CD4-positive, alpha-beta T cell (primary cell): Measurements from ENCODE around the gene CACNG7. TPM values are rescaled to one million over a fixed set of nuclear protein-coding genes. Genes with fewer than 3 reads are reported as not detected.

Source experiments
- ATAC-seq: fragments of 200-7000 bp; cut with Tn5 transposase; one replicate; pipeline ENCODE4 v1.10.0; 2022; ENCODE audit warnings: mild to moderate bottlenecking; ENCODE audit not compliant: poor library complexity
- CTCF ChIA-PET: fragments of 350-600 bp; sonication (Branson Sonifier 250); formaldehyde crosslinking; loops from one replicate; lab custom pipeline; 2021; ENCODE audit warnings: antibody characterized with exemption, inconsistent platforms; lab: Charles Lee
- POLR2A ChIA-PET: fragments of 350-600 bp; sonication (Branson Sonifier 250); formaldehyde crosslinking; loops from one replicate; lab custom pipeline; 2021; ENCODE audit warnings: antibody characterized with exemption, inconsistent platforms; lab: Charles Lee
- DNase-seq, 14 experiments: peaks; one replicate each; pipeline ENCODE4 v3.0.0-alpha.2; 2013 to 2020; ENCODE audit warnings: mixed read lengths in 2 of 14
- H3K27ac ChIP-seq, 2 donors: one replicate each; pipeline versions ENCODE4 v1.5.1 to v1.7.0; 2013; ENCODE audit warnings: low read length in 2 of 2, low read depth in 1 of 2, mild to moderate bottlenecking in 1 of 2
- H3K27me3 ChIP-seq, 2 experiments: 1 replicate in 1 of 2; 2 replicates in 1 of 2; pipeline versions ENCODE4 v1.6.1 to v1.7.0; 2013; ENCODE audit warnings: low read length in 2 of 2, control low read depth in 1 of 2, mild to moderate bottlenecking in 1 of 2, moderate library complexity in 1 of 2; ENCODE audit not compliant: insufficient read depth in 2 of 2, control insufficient read depth in 1 of 2
- H3K36me3 ChIP-seq: one replicate; pipeline ENCODE4 v1.6.1; 2013; ENCODE audit warnings: low read length, control low read depth; ENCODE audit not compliant: insufficient read depth
- H3K4me1 ChIP-seq: one replicate; pipeline ENCODE4 v1.6.1; 2013; ENCODE audit warnings: low read length, control low read depth; ENCODE audit not compliant: insufficient read depth
- H3K4me3 ChIP-seq: one replicate; pipeline ENCODE4 v1.5.1; 2013; ENCODE audit warnings: mild to moderate bottlenecking, low read length, moderate library complexity
- H3K9me3 ChIP-seq, 2 experiments: 1 replicate in 1 of 2; 2 replicates in 1 of 2; pipeline versions ENCODE4 v1.6.1 to v1.7.0; 2013; ENCODE audit warnings: low read length in 2 of 2, mild to moderate bottlenecking in 2 of 2, control low read depth in 1 of 2, moderate library complexity in 1 of 2; ENCODE audit not compliant: control insufficient read depth in 1 of 2, insufficient read depth in 1 of 2
- H3K27ac Mint-ChIP-seq: one replicate; pipeline ENCODE4 v1.8.0; 2020; ENCODE audit warnings: mixed read lengths
- H3K27me3 Mint-ChIP-seq: one replicate; pipeline ENCODE4 v1.8.0; 2021; ENCODE audit warnings: mixed read lengths
- H3K36me3 Mint-ChIP-seq: one replicate; pipeline ENCODE4 v1.8.0; 2021; ENCODE audit warnings: low read depth, mixed read lengths
- H3K4me1 Mint-ChIP-seq: one replicate; pipeline ENCODE4 v1.8.0; 2021; ENCODE audit warnings: low read depth, mixed read lengths
- H3K4me3 Mint-ChIP-seq: one replicate; pipeline ENCODE4 v1.8.0; 2020; ENCODE audit warnings: mild to moderate bottlenecking, mixed read lengths
- H3K9me3 Mint-ChIP-seq: one replicate; pipeline ENCODE4 v1.8.0; 2020; ENCODE audit warnings: mixed read lengths
- intact Hi-C, 2 experiments: fragments of 100-400 bp; cut with DNase I in 1 of 2; cut with micrococcal nuclease in 1 of 2; formaldehyde crosslinking; loops; one replicate each; pipeline versions ENCODE4 v1.15.1 to v1.9.0; 2023 to 2025; cut with DNase I, micrococcal nuclease
- polyA plus RNA-seq, 2 donors: library from polyadenylated mRNA; unstranded; fragments of 120-200 nt; gene quantifications; one replicate each; pipeline ENCODE4 v1.2.1, GENCODE V29; 2013
- total RNA-seq, 174 experiments: library from RNA in 2 of 174; stranded (reverse) in 2 of 174; gene quantifications; one replicate each; pipeline ENCODE4 v1.2.3 and lab custom pipeline; 2021 to 2026
- TF ChIP-seq, protein P1 (sequence below): fragments of 200-600 bp; IDR thresholded peaks from one replicate; pipeline ENCODE4 v1.8.0; 2022; ENCODE audit warnings: antibody characterized with exemption, mild to moderate bottlenecking

Gene CACNG7, protein sequence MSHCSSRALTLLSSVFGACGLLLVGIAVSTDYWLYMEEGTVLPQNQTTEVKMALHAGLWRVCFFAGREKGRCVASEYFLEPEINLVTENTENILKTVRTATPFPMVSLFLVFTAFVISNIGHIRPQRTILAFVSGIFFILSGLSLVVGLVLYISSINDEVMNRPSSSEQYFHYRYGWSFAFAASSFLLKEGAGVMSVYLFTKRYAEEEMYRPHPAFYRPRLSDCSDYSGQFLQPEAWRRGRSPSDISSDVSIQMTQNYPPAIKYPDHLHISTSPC
- not detected for total RNA-seq
- polyA plus RNA-seq (2013, experiment 1 of 2), result not detected
- polyA plus RNA-seq (2013, experiment 2 of 2), result not detected
- total RNA-seq (lab: John Stamatoyannopoulos, UW), result 0 to 0.09 (median 0) reads per million in 172 experiments

DNA sequence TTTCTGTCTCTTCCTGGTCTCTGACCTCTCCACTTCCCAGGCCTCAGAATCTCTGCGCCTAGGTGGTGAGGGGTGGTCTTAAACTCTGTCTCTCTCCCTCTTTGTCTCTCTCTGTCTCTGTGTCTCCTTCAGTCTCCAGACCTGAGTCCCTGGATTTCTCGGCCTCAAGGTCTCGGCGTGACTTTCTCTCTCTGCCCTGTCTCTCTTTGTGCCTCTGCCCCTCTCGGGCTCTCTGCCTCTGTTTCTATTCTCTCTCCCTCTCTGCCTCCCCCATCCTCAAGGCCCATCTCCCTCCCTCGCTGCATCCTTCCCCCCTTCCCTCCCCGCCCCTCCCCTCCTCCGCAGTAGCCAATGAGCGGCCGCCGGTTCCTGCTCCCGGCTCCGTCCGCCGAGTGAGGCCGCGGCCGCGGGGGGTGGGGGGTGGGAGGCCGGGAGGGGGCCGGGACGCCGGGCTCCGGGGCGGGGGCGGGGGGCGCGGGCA is at the start of gene CACNG7:
Gene CACNG7, plus strand, starts transcription at position 344 of the 481 bp plus-strand sequence. CDS start 3,554 bp downstream, outside the sequence.
- DNase-seq (no peak), ATAC-seq (no peak)
- intact Hi-C loops, result loop anchor here in 1 of 2 experiments (5.0 kb wide), 1 partner anchor 113 kb away; no protein-coding TSS in a partner anchor
- H3K27ac Mint-ChIP-seq, result no peak within 1 kb of the TSS
- no peaks in the 10 kb centered on the region for H3K36me3 ChIP-seq
- H3K36me3 Mint-ChIP-seq, result no peaks in the 10 kb centered on the region
- no peak within 1 kb of the TSS for H3K27ac ChIP-seq
- H3K4me1 Mint-ChIP-seq, result peaks cover 28% of the 10 kb centered on the region
- CTCF ChIA-PET, result no interaction called here
- POLR2A ChIA-PET, result no interaction called here
- no peaks in the 10 kb centered on the region for H3K9me3 Mint-ChIP-seq
- peaks cover 68 to 70% of the 10 kb centered on the region in 2 experiments for H3K27me3 ChIP-seq
- peaks cover 89% of the 10 kb centered on the region for H3K27me3 Mint-ChIP-seq
- TF ChIP-seq, protein P1, sequence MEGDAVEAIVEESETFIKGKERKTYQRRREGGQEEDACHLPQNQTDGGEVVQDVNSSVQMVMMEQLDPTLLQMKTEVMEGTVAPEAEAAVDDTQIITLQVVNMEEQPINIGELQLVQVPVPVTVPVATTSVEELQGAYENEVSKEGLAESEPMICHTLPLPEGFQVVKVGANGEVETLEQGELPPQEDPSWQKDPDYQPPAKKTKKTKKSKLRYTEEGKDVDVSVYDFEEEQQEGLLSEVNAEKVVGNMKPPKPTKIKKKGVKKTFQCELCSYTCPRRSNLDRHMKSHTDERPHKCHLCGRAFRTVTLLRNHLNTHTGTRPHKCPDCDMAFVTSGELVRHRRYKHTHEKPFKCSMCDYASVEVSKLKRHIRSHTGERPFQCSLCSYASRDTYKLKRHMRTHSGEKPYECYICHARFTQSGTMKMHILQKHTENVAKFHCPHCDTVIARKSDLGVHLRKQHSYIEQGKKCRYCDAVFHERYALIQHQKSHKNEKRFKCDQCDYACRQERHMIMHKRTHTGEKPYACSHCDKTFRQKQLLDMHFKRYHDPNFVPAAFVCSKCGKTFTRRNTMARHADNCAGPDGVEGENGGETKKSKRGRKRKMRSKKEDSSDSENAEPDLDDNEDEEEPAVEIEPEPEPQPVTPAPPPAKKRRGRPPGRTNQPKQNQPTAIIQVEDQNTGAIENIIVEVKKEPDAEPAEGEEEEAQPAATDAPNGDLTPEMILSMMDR, result no peak
- H3K4me3 Mint-ChIP-seq, result peak within 1 kb of the TSS; percentile 5
- peaks cover 0 to 41% of the 10 kb centered on the region in 2 experiments for H3K9me3 ChIP-seq
- H3K4me3 ChIP-seq, result no peak within 1 kb of the TSS
- H3K4me1 ChIP-seq, result peaks cover 34% of the 10 kb centered on the region

DNA sequence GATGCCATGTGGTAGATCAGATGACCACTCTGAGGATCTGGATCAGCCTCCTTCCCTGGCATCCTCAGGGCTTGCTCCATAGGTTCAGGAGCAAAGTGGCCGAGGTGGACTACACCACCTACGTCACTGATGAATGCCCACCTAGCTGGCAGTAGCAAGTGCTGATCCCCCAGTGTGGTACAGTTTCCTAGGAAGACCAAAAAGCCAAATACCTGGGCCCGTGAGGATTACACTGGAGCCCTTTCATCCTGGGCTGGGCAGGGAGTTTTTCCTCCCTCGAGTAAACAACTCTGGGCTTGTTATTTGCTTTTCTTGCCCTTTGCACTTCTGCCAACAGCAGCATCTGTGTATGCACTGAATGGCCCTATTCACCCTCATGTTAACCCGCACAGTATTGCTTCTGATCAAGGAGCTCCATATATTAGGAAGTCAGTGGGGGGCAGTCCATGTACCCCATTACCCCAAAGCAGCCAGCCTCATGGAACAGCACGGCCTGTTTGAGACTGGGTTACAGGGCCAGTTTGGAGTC is 44.7 kb upstream of the CACNG7 start:
- ChIA-PET POLR2A (interaction anchor here (0.6 to 0.9 kb wide), 2 partner anchors 10 to 11 kb away, joined by 3 read pairs; no protein-coding TSS in a partner anchor), CTCF (interaction anchor here (2.7 kb wide), 1 partner anchor 11 kb away, joined by 6 read pairs; no protein-coding TSS in a partner anchor)
- peaks cover 31% of the 10 kb centered on the region for H3K4me1 ChIP-seq
- Mint-ChIP-seq H3K36me3 (peaks cover 16% of the 10 kb centered on the region), H3K4me1 (peaks cover 26% of the 10 kb centered on the region), H3K9me3 (no peaks in the 10 kb centered on the region), H3K27ac (peak overlapping the region; percentile 99), H3K4me3 (peak overlapping the region; percentile 4), H3K27me3 (no peaks in the 10 kb centered on the region)
- no peaks in the 10 kb centered on the region for H3K9me3 ChIP-seq
- no peak overlapping the region for H3K27ac ChIP-seq
- intact Hi-C loops, result loop anchor here (2.0 to 10.0 kb wide), 5 partner anchors 18 to 600 kb away; partner anchors contain the start of genes LENG9 (in 2 of the 2), NDUFA3 (in 1 of the 2), OSCAR (in 1 of the 2) and PRKCG (in 1 of the 2)
- ATAC-seq, result no peak
- TF ChIP-seq, protein P1, result no peak
- no peak overlapping the region for H3K4me3 ChIP-seq
- no peaks in the 10 kb centered on the region for H3K36me3 ChIP-seq
- no peaks in the 10 kb centered on the region for H3K27me3 ChIP-seq
- DNase-seq, result no peak

DNA sequence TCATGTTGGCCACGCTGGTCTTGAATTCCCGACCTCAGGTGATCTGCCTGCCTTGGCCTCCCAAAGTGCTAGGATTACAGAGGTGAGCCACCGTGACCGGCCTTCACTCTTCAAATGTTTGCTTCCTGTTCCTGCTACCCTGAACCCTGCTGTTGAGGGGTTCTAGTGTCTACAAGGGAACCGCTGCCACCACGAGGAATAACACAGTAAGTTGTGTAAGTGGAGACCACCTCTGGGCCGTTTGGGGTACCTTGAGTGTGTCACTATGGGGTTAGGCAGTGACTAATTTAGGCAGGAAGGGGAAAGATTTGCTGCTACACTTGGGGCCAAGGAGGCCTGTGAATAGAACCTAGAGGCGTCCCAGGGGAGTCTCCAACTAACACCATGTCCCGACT is 43.6 kb upstream of the CACNG7 start:
- H3K27ac ChIP-seq, result peak overlapping the region; percentile 74 to 95
- ATAC-seq, result no peak
- POLR2A ChIA-PET, result interaction anchor here (0.8 to 3.8 kb wide), 5 partner anchors 9 to 271 kb away, joined by 3 to 71 read pairs (median 8); partner anchors contain the start of genes CNOT3 and PRKCG

More for the DNA sequence above, 43.6 kb upstream of the CACNG7 start:
- Mint-ChIP-seq H3K9me3 (no peaks in the 10 kb centered on the region), H3K27ac (peak overlapping the region; percentile 99), H3K27me3 (no peaks in the 10 kb centered on the region), H3K4me3 (peak overlapping the region; percentile 78), H3K4me1 (peaks cover 32% of the 10 kb centered on the region), H3K36me3 (peaks cover 22% of the 10 kb centered on the region)
- Histone ChIP-seq H3K4me1 (peaks cover 41% of the 10 kb centered on the region), H3K27me3 (no peaks in the 10 kb centered on the region), H3K36me3 (peaks cover 3% of the 10 kb centered on the region), H3K4me3 (peak overlapping the region; percentile 100), H3K9me3 (no peaks in the 10 kb centered on the region)
- TF ChIP-seq, protein P1, result no peak
- CTCF ChIA-PET, result interaction anchor here (1.0 kb wide), 1 partner anchor 22 kb away, joined by 3 read pairs; no protein-coding TSS in a partner anchor
- DNase-seq, result peak in 1 of 14 experiments; percentile 12
- intact Hi-C loops, result loop anchor here (2.0 to 10.0 kb wide), 7 partner anchors 17 to 599 kb away; partner anchors contain the start of genes LENG9 (in 2 of the 2), NDUFA3 (in 1 of the 2), OSCAR (in 1 of the 2) and PRKCG (in 1 of the 2)
